Measurements from ENCODE around the gene CORO6. TPM values are rescaled to one million over a fixed set of nuclear protein-coding genes. Genes with fewer than 3 reads are reported as not detected.

The CORO6 gene
- total RNA-seq, 1 donor from 2014 or later: 1.4 TPM

DNA sequence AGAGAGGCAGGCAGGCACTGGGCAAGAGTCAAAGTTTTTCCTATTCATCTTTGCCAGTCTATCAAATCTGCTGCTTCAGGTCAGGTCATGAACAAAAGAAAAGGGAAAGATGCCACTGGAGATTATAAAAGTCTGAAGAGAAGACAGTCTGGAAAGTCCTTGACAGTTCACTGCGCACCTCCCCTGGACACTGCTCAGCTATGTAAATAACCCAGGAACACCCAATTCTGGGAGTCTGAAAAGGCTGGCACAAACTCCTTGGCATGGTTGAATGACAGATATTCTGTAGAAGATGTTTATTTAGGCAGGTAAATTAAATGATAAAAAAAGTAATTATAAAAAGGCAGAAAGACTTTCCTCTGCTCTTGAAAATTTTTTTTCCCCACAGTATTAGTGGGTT, 5.2 kb upstream of the CORO6 start:
- H3K36me3 Mint-ChIP-seq (ENCODE audit: unreplicated experiment): peaks cover 13% of the 10 kb centered on the region
- H3K9me3 Mint-ChIP-seq (ENCODE audit: unreplicated experiment): no peaks in the 10 kb centered on the region
- no peak overlapping the region for H3K4me3 Mint-ChIP-seq (ENCODE audit: unreplicated experiment)
- DNase-seq: no peak
- no peak overlapping the region for H3K27ac Mint-ChIP-seq (ENCODE audit: unreplicated experiment)
- TF ChIP-seq, protein P1, sequence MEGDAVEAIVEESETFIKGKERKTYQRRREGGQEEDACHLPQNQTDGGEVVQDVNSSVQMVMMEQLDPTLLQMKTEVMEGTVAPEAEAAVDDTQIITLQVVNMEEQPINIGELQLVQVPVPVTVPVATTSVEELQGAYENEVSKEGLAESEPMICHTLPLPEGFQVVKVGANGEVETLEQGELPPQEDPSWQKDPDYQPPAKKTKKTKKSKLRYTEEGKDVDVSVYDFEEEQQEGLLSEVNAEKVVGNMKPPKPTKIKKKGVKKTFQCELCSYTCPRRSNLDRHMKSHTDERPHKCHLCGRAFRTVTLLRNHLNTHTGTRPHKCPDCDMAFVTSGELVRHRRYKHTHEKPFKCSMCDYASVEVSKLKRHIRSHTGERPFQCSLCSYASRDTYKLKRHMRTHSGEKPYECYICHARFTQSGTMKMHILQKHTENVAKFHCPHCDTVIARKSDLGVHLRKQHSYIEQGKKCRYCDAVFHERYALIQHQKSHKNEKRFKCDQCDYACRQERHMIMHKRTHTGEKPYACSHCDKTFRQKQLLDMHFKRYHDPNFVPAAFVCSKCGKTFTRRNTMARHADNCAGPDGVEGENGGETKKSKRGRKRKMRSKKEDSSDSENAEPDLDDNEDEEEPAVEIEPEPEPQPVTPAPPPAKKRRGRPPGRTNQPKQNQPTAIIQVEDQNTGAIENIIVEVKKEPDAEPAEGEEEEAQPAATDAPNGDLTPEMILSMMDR (IDR thresholded peaks at IDR 0.05; ENCODE audit: partially characterized antibody, unreplicated experiment): no peak
- no peaks in the 10 kb centered on the region for H3K4me1 Mint-ChIP-seq (ENCODE audit: low read depth, unreplicated experiment)
- peaks cover 4% of the 10 kb centered on the region for H3K27me3 Mint-ChIP-seq (ENCODE audit: unreplicated experiment)

DNA sequence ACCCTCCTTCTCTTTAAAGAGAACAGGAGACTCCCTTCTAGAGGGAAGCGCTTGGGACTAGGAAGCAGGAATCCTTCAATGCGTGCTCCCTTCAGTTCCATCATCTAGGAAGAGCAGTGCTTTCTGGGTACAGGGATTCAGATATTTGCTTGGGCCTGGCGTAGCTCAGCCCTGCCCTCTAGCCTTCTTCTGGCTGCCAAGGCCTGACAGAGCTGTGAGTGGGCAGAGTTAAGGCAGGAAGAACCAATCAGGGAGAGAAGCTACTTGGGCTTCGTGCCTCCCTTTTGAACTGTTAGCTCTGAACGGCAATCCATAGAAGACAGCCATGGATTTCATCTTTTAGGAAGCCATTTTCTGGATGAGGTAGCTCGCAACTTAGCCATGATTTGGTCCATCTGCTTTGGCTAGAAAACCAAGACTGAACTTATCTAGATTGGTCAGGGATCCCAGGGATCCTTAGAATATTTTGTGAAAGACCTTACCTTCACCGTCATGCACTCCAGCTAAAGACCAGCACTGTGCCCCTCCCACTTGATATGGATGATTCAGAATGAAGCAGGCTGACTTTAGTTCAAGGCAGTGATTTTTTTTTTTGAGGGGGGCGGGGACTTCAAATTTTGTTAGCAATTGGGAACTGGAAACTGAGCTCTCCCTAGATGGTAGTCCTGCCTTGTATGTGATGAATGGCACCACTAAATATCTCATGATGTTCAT, 2.5 kb upstream of the CORO6 start:
- Mint-ChIP-seq H3K4me1 (ENCODE audit: low read depth, unreplicated experiment) (no peaks in the 10 kb centered on the region), H3K27ac (ENCODE audit: unreplicated experiment) (no peak overlapping the region), H3K36me3 (ENCODE audit: unreplicated experiment) (no peaks in the 10 kb centered on the region), H3K27me3 (ENCODE audit: unreplicated experiment) (peaks cover 8% of the 10 kb centered on the region), H3K9me3 (ENCODE audit: unreplicated experiment) (peaks cover 1% of the 10 kb centered on the region), H3K4me3 (ENCODE audit: unreplicated experiment) (no peak overlapping the region)
- TF ChIP-seq, protein P1 (IDR thresholded peaks at IDR 0.05; ENCODE audit: partially characterized antibody, unreplicated experiment): no peak
- DNase-seq: no peak

DNA sequence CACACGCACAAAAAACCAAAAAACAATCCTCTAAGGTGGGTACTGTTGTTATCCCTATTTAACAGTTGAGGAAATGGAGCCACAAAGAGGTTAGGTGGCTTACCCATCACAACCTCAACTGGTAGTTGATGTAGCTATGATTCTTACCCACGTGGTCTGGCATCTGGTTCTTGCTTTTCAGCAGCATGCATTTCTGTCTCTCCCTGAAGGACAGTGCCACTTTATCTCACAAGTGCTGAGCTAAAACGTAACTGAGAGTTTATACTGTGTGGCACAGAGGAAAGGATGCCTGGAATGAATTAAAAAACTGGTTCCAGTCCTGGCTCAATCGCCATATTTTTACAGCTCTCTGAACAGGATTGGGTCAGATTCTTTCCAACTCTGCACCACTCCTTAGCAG, 1.9 kb upstream of the CORO6 start:
- Mint-ChIP-seq H3K36me3 (ENCODE audit: unreplicated experiment) (no peaks in the 10 kb centered on the region), H3K4me1 (ENCODE audit: low read depth, unreplicated experiment) (no peaks in the 10 kb centered on the region)

DNA sequence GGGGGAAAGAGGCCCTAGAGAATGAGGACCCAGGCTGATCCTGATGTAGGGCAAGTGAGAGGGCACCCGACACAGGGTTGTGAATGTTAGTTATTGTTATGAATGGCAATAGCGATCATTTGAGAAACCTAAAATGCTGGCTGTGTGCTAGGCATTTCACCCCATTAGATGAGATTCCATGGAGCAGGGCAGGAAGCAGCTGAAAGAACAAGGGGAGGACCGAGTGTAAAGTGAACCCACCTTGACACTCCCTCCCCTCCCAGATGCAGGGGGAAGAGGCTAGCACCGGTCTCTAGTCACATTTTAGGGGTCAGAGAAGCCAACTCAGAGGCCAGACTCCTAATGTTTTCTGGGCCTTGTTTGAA, 553 bp upstream of the CORO6 start:
- TF ChIP-seq, protein P1 (IDR thresholded peaks at IDR 0.05; ENCODE audit: partially characterized antibody, unreplicated experiment): no peak
- Mint-ChIP-seq H3K27me3 (ENCODE audit: unreplicated experiment) (peaks cover 15% of the 10 kb centered on the region), H3K4me1 (ENCODE audit: low read depth, unreplicated experiment) (no peaks in the 10 kb centered on the region), H3K36me3 (ENCODE audit: unreplicated experiment) (no peaks in the 10 kb centered on the region), H3K27ac (ENCODE audit: unreplicated experiment) (no peak overlapping the region), H3K4me3 (ENCODE audit: unreplicated experiment) (peak overlapping the region; percentile 68), H3K9me3 (ENCODE audit: unreplicated experiment) (peaks cover 3% of the 10 kb centered on the region)
- no peak for DNase-seq

More for the DNA sequence above, 1.9 kb upstream of the CORO6 start:
- Mint-ChIP-seq H3K9me3 (ENCODE audit: unreplicated experiment) (peaks cover 3% of the 10 kb centered on the region), H3K27me3 (ENCODE audit: unreplicated experiment) (peaks cover 8% of the 10 kb centered on the region), H3K27ac (ENCODE audit: unreplicated experiment) (no peak overlapping the region), H3K4me3 (ENCODE audit: unreplicated experiment) (no peak overlapping the region)
- no peak for DNase-seq
- TF ChIP-seq, protein P1 (IDR thresholded peaks at IDR 0.05; ENCODE audit: partially characterized antibody, unreplicated experiment): no peak

DNA sequence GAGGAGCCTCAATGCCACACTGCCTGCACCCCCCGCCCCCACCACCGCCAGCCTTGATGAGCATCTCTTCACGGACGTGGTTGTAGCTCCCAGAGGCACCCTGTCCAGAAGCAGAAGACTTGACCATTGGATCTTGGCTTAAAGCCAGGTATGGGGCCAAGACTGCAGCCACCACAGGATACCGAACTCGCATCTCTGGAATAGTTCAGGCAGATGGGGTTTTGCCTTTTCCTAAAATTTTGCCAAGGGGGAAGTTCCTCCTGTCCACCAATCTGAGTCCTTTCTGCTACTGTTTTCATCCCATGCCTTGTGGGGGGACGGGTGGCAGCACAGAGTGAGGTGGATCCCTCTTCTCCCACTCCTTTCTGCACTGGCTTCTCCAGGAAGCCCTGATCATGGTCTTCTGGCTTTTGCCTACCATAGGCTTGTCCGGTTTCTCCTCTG, 939 bp downstream of the CORO6 start:
- Mint-ChIP-seq H3K27ac (ENCODE audit: unreplicated experiment) (no peak overlapping the region), H3K36me3 (ENCODE audit: unreplicated experiment) (no peaks in the 10 kb centered on the region), H3K4me3 (ENCODE audit: unreplicated experiment) (peak overlapping the region; percentile 46), H3K9me3 (ENCODE audit: unreplicated experiment) (peaks cover 3% of the 10 kb centered on the region), H3K27me3 (ENCODE audit: unreplicated experiment) (peaks cover 19% of the 10 kb centered on the region), H3K4me1 (ENCODE audit: low read depth, unreplicated experiment) (no peaks in the 10 kb centered on the region)
- TF ChIP-seq, protein P1 (IDR thresholded peaks at IDR 0.05; ENCODE audit: partially characterized antibody, unreplicated experiment): no peak
- no peak for DNase-seq
